ENCODE results near the gene CNR2. TPM values are rescaled to one million over a fixed set of nuclear protein-coding genes. Genes with fewer than 3 reads are reported as not detected.

CNR2 gene
- total and polyA plus RNA-seq, 2 of the 4 experiments (the other 2 are of a cell fraction): not detected

DNA sequence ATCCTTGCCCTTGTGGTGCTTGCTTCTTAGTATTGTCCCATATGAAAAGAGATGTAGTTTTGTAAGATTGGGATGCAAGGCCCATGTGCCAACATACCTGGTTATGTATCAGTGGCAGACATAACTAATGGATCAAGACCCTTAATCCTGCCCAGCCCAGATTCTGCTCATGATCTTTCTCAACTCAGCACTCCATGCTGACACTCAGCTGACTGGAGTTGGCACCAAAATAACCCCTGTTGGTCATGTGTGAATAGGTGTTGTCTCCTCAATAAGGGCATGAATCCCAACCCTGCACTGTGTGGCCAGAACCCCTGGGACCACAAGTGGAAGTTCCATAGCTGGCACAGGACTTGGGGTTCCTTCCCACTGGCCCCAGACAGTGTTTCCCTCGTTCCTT is 13.9 kb upstream of the CNR2 start:
- Histone ChIP-seq H3K27me3 (ENCODE audit: control insufficient read depth, insufficient read depth, low read length) (peaks cover 16% of the 10 kb centered on the region), H3K9ac (ENCODE audit: low read depth, low read length) (no peak overlapping the region), H3K4ac (ENCODE audit: low read depth, low read length) (no peak overlapping the region), H2BK5ac (ENCODE audit: low read depth, low read length, poor library complexity, severe bottlenecking) (no peak overlapping the region), H3K9me1 (ENCODE audit: insufficient read depth, low read length) (no peaks in the 10 kb centered on the region), H4K20me1 (ENCODE audit: insufficient read depth, low read length) (no peaks in the 10 kb centered on the region), H2BK120ac (ENCODE audit: low read depth, low read length) (no peak overlapping the region), H4K91ac (ENCODE audit: insufficient read depth, low read depth, low read length) (no peak overlapping the region), H2AK5ac (ENCODE audit: low read depth, low read length) (no peak overlapping the region), H3K18ac (ENCODE audit: low read depth, low read length) (no peak overlapping the region), H2BK20ac (ENCODE audit: low read depth, low read length) (no peak overlapping the region), H3K36me3 (ENCODE audit: control insufficient read depth, insufficient read depth, low read length) (no peaks in the 10 kb centered on the region), H2BK15ac (ENCODE audit: low read depth, low read length) (no peak overlapping the region), H4K5ac (ENCODE audit: low read depth, low read length) (no peak overlapping the region), H3K23ac (ENCODE audit: low read depth, low read length) (no peak overlapping the region), H3K79me1 (ENCODE audit: low read depth in 1 of 2, low read length in 2 of 2) (no peaks in the 10 kb centered on the region), H3K56ac (ENCODE audit: extremely low read depth, insufficient read depth, low read length) (no peak overlapping the region), H3K4me1 (ENCODE audit: control insufficient read depth, insufficient read depth, low read length) (no peaks in the 10 kb centered on the region), H2AFZ (replicated peaks; ENCODE audit: low read length, poor library complexity) (no peak overlapping the region), H3K27ac (ENCODE audit: insufficient read depth, low read length) (no peak overlapping the region), H3K4me3 (ENCODE audit: insufficient read depth, low read depth, low read length) (no peak overlapping the region), H3K14ac (replicated peaks; ENCODE audit: low read depth, low read length) (no peak overlapping the region), H3K9me3 (ENCODE audit: control insufficient read depth, insufficient read depth, low read length) (no peaks in the 10 kb centered on the region), H2AK9ac (replicated peaks; ENCODE audit: low read depth, low read length, poor library complexity) (no peak overlapping the region), H4K8ac (ENCODE audit: low read depth in 2 of 2, low read length in 2 of 2) (no peak overlapping the region), H3K4me2 (ENCODE audit: low read depth, low read length) (no peak overlapping the region)
- intact Hi-C loops (cut with micrococcal nuclease): no loop called here
- no CpG with 5 or more reads among the region's 1 CpG for WGBS, 2 experiments (ENCODE audit: extremely low coverage in 2 of 2, insufficient read length in 1 of 2)
- CTCF ChIA-PET: no interaction called here
- BruUV-seq (replicated peaks): no TSS peak
- dilution Hi-C loops (cut with HindIII; ENCODE audit: low sequenced_read_pairs, unreplicated experiment): no loop called here
- in situ Hi-C loops (cut with MboI; ENCODE audit: low sequenced_read_pairs): no loop called here
- TF ChIP-seq MAFK (IDR thresholded peaks at IDR 0.05; ENCODE audit: low read depth, low read length) (no peak), RFX5 (IDR thresholded peaks at IDR 0.05; ENCODE audit: low read depth, low read length) (no peak), CEBPB (IDR thresholded peaks at IDR 0.05; ENCODE audit: low read depth, low read length) (no peak), CHD1 (IDR thresholded peaks at IDR 0.05; ENCODE audit: low read depth, low read length) (no peak), RCOR1 (IDR thresholded peaks at IDR 0.05; ENCODE audit: insufficient replicate concordance, low read length) (no peak), FOS (IDR thresholded peaks at IDR 0.05; ENCODE audit: low read depth, low read length) (no peak), POLR2A (IDR thresholded peaks at IDR 0.05; ENCODE audit: low read depth, low read length) (no peak), MAZ (IDR thresholded peaks at IDR 0.05; ENCODE audit: borderline replicate concordance, low read depth, low read length) (no peak), BHLHE40 (IDR thresholded peaks at IDR 0.05; ENCODE audit: low read depth, low read length) (no peak), NFE2L2 (IDR thresholded peaks at IDR 0.05; ENCODE audit: low read depth, low read length) (no peak), RAD21 (IDR thresholded peaks at IDR 0.05; ENCODE audit: low read length) (no peak), SMC3 (IDR thresholded peaks at IDR 0.05; ENCODE audit: low read depth, low read length) (no peak), MXI1 (IDR thresholded peaks at IDR 0.05; ENCODE audit: borderline replicate concordance, low read depth, low read length) (no peak)
- TF ChIP-seq, protein P1, sequence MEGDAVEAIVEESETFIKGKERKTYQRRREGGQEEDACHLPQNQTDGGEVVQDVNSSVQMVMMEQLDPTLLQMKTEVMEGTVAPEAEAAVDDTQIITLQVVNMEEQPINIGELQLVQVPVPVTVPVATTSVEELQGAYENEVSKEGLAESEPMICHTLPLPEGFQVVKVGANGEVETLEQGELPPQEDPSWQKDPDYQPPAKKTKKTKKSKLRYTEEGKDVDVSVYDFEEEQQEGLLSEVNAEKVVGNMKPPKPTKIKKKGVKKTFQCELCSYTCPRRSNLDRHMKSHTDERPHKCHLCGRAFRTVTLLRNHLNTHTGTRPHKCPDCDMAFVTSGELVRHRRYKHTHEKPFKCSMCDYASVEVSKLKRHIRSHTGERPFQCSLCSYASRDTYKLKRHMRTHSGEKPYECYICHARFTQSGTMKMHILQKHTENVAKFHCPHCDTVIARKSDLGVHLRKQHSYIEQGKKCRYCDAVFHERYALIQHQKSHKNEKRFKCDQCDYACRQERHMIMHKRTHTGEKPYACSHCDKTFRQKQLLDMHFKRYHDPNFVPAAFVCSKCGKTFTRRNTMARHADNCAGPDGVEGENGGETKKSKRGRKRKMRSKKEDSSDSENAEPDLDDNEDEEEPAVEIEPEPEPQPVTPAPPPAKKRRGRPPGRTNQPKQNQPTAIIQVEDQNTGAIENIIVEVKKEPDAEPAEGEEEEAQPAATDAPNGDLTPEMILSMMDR (conservative IDR thresholded peaks at IDR 0.05; ENCODE audit: low read depth, low read length): no peak
- TF ChIP-seq, protein P2, sequence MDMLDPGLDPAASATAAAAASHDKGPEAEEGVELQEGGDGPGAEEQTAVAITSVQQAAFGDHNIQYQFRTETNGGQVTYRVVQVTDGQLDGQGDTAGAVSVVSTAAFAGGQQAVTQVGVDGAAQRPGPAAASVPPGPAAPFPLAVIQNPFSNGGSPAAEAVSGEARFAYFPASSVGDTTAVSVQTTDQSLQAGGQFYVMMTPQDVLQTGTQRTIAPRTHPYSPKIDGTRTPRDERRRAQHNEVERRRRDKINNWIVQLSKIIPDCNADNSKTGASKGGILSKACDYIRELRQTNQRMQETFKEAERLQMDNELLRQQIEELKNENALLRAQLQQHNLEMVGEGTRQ (IDR thresholded peaks at IDR 0.05; ENCODE audit: low read depth, low read length): no peak
- TF ChIP-seq, protein P3, sequence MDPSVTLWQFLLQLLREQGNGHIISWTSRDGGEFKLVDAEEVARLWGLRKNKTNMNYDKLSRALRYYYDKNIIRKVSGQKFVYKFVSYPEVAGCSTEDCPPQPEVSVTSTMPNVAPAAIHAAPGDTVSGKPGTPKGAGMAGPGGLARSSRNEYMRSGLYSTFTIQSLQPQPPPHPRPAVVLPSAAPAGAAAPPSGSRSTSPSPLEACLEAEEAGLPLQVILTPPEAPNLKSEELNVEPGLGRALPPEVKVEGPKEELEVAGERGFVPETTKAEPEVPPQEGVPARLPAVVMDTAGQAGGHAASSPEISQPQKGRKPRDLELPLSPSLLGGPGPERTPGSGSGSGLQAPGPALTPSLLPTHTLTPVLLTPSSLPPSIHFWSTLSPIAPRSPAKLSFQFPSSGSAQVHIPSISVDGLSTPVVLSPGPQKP (IDR thresholded peaks at IDR 0.05; ENCODE audit: borderline replicate concordance, low read depth, low read length): no peak
- ATAC-seq (ENCODE audit: low read depth) (no peak), DNase-seq (no peak)
- POLR2A ChIA-PET (ENCODE audit: unreplicated experiment): no interaction called here
